HEK293T (cell line): ENCODE results near the gene SRBD1.

Experiments
- CTCF ChIA-PET: fragments of 350-600 bp; formaldehyde crosslinking; extraction: SDS; loops from one replicate; lab custom pipeline; 2021; ENCODE audit warnings: antibody characterized with exemption, inconsistent platforms; lab: Yijun Ruan, JAX
- POLR2A ChIA-PET: fragments of 350-600 bp; formaldehyde crosslinking; extraction: SDS; loops from one replicate; lab custom pipeline; 2020; ENCODE audit warnings: antibody characterized with exemption, inconsistent platforms; lab: Yijun Ruan, JAX
- DNase-seq: peaks from one replicate; pipeline ENCODE4 v3.0.0; 2012; ENCODE audit warnings: mixed read lengths; ENCODE audit errors: extremely low spot score
- ARNT ChIP-seq: fragments of 450-650 bp; IDR thresholded peaks from 2 replicates; pipeline ENCODE4 v1.6.1; 2017; ENCODE audit warnings: mild to moderate bottlenecking
- BHLHE40 ChIP-seq: fragments of 450-650 bp; IDR thresholded peaks from 2 replicates; pipeline ENCODE4 v1.6.1; 2016; ENCODE audit warnings: mild to moderate bottlenecking, moderate library complexity, borderline replicate concordance
- CTBP1 ChIP-seq: fragments of 450-650 bp; IDR thresholded peaks from 2 replicates; pipeline ENCODE4 v1.6.1; 2016; ENCODE audit warnings: borderline replicate concordance
- ELF4 ChIP-seq: fragments of 450-650 bp; IDR thresholded peaks from 2 replicates; pipeline ENCODE4 v1.6.1; 2017; ENCODE audit warnings: antibody characterized with exemption
- FOXA1 ChIP-seq: fragments of 450-650 bp; IDR thresholded peaks from 2 replicates; pipeline ENCODE4 v1.6.1; 2016; ENCODE audit warnings: mild to moderate bottlenecking
- FOXK2 ChIP-seq: fragments of 450-650 bp; IDR thresholded peaks from 2 replicates; pipeline ENCODE4 v1.6.1; 2016; ENCODE audit warnings: mild to moderate bottlenecking
- FOXM1 ChIP-seq: fragments of 450-650 bp; IDR thresholded peaks from 2 replicates; pipeline ENCODE4 v1.6.1; 2017; ENCODE audit warnings: mild to moderate bottlenecking, borderline replicate concordance
- HDGF ChIP-seq: fragments of 450-650 bp; IDR thresholded peaks from 2 replicates; pipeline ENCODE4 v1.6.1; 2017; ENCODE audit warnings: antibody characterized with exemption, borderline replicate concordance
- L3MBTL2 ChIP-seq: fragments of 450-650 bp; conservative IDR thresholded peaks from 2 replicates; pipeline ENCODE4 v1.6.1; 2016; ENCODE audit warnings: mild to moderate bottlenecking
- LEF1 ChIP-seq: fragments of 450-650 bp; IDR thresholded peaks from 2 replicates; pipeline ENCODE4 v1.6.1; 2017; ENCODE audit warnings: mild to moderate bottlenecking, borderline replicate concordance
- NFRKB ChIP-seq: fragments of 450-650 bp; IDR thresholded peaks from 2 replicates; pipeline ENCODE4 v1.6.1; 2016; ENCODE audit warnings: mild to moderate bottlenecking, moderate library complexity
- PKNOX1 ChIP-seq: fragments of 450-650 bp; IDR thresholded peaks from 2 replicates; pipeline ENCODE4 v1.6.1; 2016
- SP1 ChIP-seq: fragments of 450-650 bp; IDR thresholded peaks from 2 replicates; pipeline ENCODE4 v1.6.1; 2017
- SUZ12 ChIP-seq: fragments of 450-650 bp; IDR thresholded peaks from 2 replicates; pipeline ENCODE4 v1.6.1; 2016; ENCODE audit warnings: mild to moderate bottlenecking
- TARDBP ChIP-seq: fragments of 450-650 bp; IDR thresholded peaks from 2 replicates; pipeline ENCODE4 v1.6.1; 2016
- ZNF384 ChIP-seq: fragments of 450-650 bp; IDR thresholded peaks from 2 replicates; pipeline ENCODE4 v1.6.1; 2016

Gene SRBD1

GRCh38 chr2:45484965-45485364, 126.1 kb downstream of the SRBD1 start:
- DNase-seq: no peak
- ChIA-PET CTCF (interaction anchor here (0.6 kb wide), 1 partner anchor 29 kb away, joined by 5 read pairs; no protein-coding TSS in a partner anchor), POLR2A (no interaction called here)
- TF ChIP-seq BHLHE40: no peak
- no peak for TF ChIP-seq HDGF
- no peak for TF ChIP-seq ZNF384
- no peak for TF ChIP-seq L3MBTL2
- TF ChIP-seq SUZ12: no peak
- no peak for TF ChIP-seq CTBP1
- no peak for TF ChIP-seq NFRKB
- TF ChIP-seq ARNT: no peak
- no peak for TF ChIP-seq FOXA1
- TF ChIP-seq TARDBP: no peak
- TF ChIP-seq SP1: no peak
- TF ChIP-seq PKNOX1: no peak
- no peak for TF ChIP-seq ELF4
- no peak for TF ChIP-seq FOXK2
- no peak for TF ChIP-seq LEF1
- TF ChIP-seq FOXM1: no peak

GRCh38 chr2:45483997-45484396, 127.1 kb downstream of the SRBD1 start:
- DNase-seq: no peak

GRCh38 chr2:45477546-45477945, 133.5 kb downstream of the SRBD1 start:
- TF ChIP-seq ELF4 (no peak), ARNT (no peak), SUZ12 (no peak), ZNF384 (no peak), FOXA1 (no peak), CTBP1 (no peak)
- CTCF ChIA-PET: no interaction called here
- no peak for DNase-seq
- POLR2A ChIA-PET: no interaction called here

More at GRCh38 chr2:45483997-45484396, 127.1 kb downstream of the SRBD1 start:
- ChIA-PET POLR2A (no interaction called here), CTCF (interaction anchor here (0.7 kb wide), 1 partner anchor 829 kb away, joined by 3 read pairs; no protein-coding TSS in a partner anchor)
- TF ChIP-seq CTBP1 (no peak), ARNT (no peak), FOXK2 (no peak), BHLHE40 (no peak), TARDBP (no peak), NFRKB (no peak), ELF4 (no peak), LEF1 (no peak), ZNF384 (no peak), FOXM1 (no peak), SUZ12 (no peak), FOXA1 (no peak), L3MBTL2 (no peak), PKNOX1 (no peak)

GRCh38 chr2:45470531-45470930, 140.5 kb downstream of the SRBD1 start:
- TF ChIP-seq SP1 (no peak), PKNOX1 (no peak), TARDBP (no peak), FOXA1 (no peak), L3MBTL2 (no peak), SUZ12 (no peak), FOXK2 (no peak), CTBP1 (no peak), FOXM1 (no peak), ARNT (no peak), BHLHE40 (no peak), ZNF384 (no peak)
- ChIA-PET POLR2A (no interaction called here), CTCF (interaction anchor here (0.6 kb wide), 1 partner anchor 245 kb away, joined by 3 read pairs; no protein-coding TSS in a partner anchor)
- DNase-seq: no peak

- DNase-seq: no peak
- POLR2A ChIA-PET: no interaction called here
- CTCF ChIA-PET: no interaction called here
- no peak for TF ChIP-seq HDGF
- no peak for TF ChIP-seq SUZ12
- no peak for TF ChIP-seq SP1
- TF ChIP-seq PKNOX1: no peak
- no peak for TF ChIP-seq ARNT
- TF ChIP-seq CTBP1: no peak
- TF ChIP-seq FOXM1: no peak
- no peak for TF ChIP-seq FOXA1
Measured at GRCh38 chr2:45469314-45470099, 141.6 kb downstream of the SRBD1 start.
